ENCODE measurements around the gene TRAF1. TPM values are rescaled to one million over a fixed set of nuclear protein-coding genes. Genes with fewer than 3 reads are reported as not detected.

TRAF1 gene
- total and polyA plus RNA-seq, 2 donors (not counting 1 experiment from before 2014, with no cell fraction given): 12.2 to 19.5 TPM

DNA sequence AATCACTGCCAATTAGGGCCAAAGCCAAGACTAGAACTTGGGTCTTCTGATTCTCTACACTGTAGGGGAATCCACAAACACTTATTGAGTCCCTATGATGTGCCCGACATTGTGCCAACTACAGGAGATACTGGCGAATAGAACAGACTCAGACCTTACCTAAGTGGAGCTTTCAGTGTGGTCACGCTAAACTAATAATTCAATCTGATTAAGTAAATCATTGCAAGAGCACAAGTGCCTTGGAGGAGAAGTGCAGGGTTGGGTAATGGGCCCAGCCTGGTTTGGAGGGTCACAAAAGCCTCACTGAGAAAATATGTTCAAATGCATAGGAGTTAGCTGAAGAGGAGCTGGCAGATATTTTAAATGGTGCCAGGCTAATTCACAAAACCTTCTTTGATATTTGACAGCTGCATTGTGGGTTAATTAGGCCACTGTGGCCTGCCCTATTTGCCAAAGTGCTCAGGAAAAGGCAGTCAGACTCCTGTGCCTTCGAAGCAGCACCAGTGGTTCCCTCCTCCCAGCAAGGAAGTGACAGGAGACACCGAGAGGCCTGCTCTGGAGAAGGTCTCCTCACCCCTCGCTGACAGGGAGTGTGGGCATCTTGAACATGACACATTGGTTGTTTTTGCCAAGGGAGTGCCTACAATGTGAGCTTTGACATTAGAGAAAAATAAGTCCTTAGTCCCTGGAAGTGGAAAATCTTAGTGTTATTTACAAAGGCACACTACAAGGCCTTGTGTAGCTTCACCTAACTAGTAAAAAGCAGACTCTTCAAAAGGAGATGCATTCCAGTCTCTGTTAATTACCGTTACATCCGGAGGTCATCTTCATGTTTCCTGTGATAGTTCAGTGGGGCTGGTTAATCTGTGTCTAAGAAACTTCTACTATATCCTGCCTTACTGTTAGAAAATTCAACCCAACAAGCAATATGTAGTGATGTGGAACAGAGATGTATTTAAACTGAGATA, 24.1 kb upstream of the TRAF1 start:
- no peak overlapping the region for H3K4me3 ChIP-seq (ENCODE audit: control extremely low read depth in 1 of 5, extremely low read depth in 1 of 5, insufficient read depth in 1 of 5, low read depth in 2 of 5, low read length in 4 of 5)
- Mint-ChIP-seq H3K4me1 (peaks cover 3% of the 10 kb centered on the region), H3K27me3 (no peaks in the 10 kb centered on the region), H3K9me3 (ENCODE audit: insufficient read depth) (no peaks in the 10 kb centered on the region), H3K27ac (no peak overlapping the region), H3K4me3 (no peak overlapping the region)
- no peaks in the 10 kb centered on the region for H3K9me3 ChIP-seq (ENCODE audit: control extremely low read depth in 1 of 3, control insufficient read depth in 2 of 3, insufficient read depth in 1 of 3, low read length in 2 of 3)
- H3K79me2 ChIP-seq (ENCODE audit: control insufficient read depth, insufficient read depth, low read length): no peaks in the 10 kb centered on the region
- intact Hi-C loops (cut with micrococcal nuclease): no loop called here
- POLR2A ChIA-PET: no interaction called here
- TF ChIP-seq EZH2 (IDR thresholded peaks at IDR 0.05; ENCODE audit: borderline replicate concordance, insufficient read depth, low read depth, low read length, poor library complexity, severe bottlenecking): no peak
- TF ChIP-seq, protein P1, sequence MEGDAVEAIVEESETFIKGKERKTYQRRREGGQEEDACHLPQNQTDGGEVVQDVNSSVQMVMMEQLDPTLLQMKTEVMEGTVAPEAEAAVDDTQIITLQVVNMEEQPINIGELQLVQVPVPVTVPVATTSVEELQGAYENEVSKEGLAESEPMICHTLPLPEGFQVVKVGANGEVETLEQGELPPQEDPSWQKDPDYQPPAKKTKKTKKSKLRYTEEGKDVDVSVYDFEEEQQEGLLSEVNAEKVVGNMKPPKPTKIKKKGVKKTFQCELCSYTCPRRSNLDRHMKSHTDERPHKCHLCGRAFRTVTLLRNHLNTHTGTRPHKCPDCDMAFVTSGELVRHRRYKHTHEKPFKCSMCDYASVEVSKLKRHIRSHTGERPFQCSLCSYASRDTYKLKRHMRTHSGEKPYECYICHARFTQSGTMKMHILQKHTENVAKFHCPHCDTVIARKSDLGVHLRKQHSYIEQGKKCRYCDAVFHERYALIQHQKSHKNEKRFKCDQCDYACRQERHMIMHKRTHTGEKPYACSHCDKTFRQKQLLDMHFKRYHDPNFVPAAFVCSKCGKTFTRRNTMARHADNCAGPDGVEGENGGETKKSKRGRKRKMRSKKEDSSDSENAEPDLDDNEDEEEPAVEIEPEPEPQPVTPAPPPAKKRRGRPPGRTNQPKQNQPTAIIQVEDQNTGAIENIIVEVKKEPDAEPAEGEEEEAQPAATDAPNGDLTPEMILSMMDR (IDR thresholded peaks at IDR 0.05): no peak
- H3K9ac ChIP-seq (ENCODE audit: low read length): no peak overlapping the region
- CTCF ChIA-PET: interaction anchor here (0.7 to 0.8 kb wide), 3 partner anchors 9 to 433 kb away, joined by 3 read pairs; no protein-coding TSS in a partner anchor
- no peak overlapping the region for H3K4me2 ChIP-seq (replicated peaks; ENCODE audit: low read depth, low read length, poor library complexity, severe bottlenecking)
- no peaks in the 10 kb centered on the region for H4K20me1 ChIP-seq (ENCODE audit: control insufficient read depth, insufficient read depth, low read length, poor library complexity, severe bottlenecking)
- peaks cover 0 to 2% of the 10 kb centered on the region in 2 donors for H3K4me1 ChIP-seq (ENCODE audit: control insufficient read depth in 2 of 2, insufficient read depth in 2 of 2, low read length in 2 of 2)
- H3K36me3 ChIP-seq (replicated peaks in 1 of 2; ENCODE audit: control extremely low read depth in 1 of 2, control insufficient read depth in 1 of 2, extremely low read depth in 1 of 2, insufficient read depth in 2 of 2, low read length in 1 of 2): no peaks in the 10 kb centered on the region
- ATAC-seq (ENCODE audit: low read depth) (no peak), DNase-seq (no peak)
- WGBS (ENCODE audit: insufficient coverage): 57% methylated on average over 1 of the region's 8 CpGs
- no peak overlapping the region for H3K27ac ChIP-seq (ENCODE audit: low read length in 2 of 2)
- H3K27me3 ChIP-seq (replicated peaks in 1 of 4; ENCODE audit: control extremely low read depth in 1 of 4, control insufficient read depth in 3 of 4, insufficient read depth in 4 of 4, low read length in 3 of 4): no peaks in the 10 kb centered on the region
- no peak overlapping the region for H2AFZ ChIP-seq (ENCODE audit: insufficient read depth, low read depth, low read length, poor library complexity, severe bottlenecking)

DNA sequence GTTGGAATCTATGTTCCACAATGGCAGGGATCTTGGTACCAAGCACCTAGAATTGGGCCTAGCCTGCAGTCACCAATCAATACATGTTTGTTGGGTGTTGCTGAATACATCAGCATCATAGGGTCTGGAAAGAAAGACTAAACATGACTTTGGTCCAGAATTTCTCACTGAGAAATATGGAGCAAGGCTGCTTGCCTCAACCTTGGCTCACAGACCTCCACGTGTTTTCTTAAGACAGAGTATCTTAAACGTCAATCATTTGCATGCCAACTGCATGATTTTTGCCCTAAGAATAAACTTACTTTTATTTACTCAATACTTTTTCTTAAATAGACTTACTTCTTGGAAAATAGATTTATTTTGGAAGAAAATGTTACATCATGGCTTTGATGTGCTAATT, 22.7 kb upstream of the TRAF1 start:
- H3K27ac Mint-ChIP-seq: no peak overlapping the region
- Histone ChIP-seq H3K4me2 (replicated peaks; ENCODE audit: low read depth, low read length, poor library complexity, severe bottlenecking) (no peak overlapping the region), H3K27ac (ENCODE audit: low read length in 2 of 2) (no peak overlapping the region), H3K4me3 (ENCODE audit: control extremely low read depth in 1 of 5, extremely low read depth in 1 of 5, insufficient read depth in 1 of 5, low read depth in 2 of 5, low read length in 4 of 5) (no peak overlapping the region), H3K4me1 (ENCODE audit: control insufficient read depth in 2 of 2, insufficient read depth in 2 of 2, low read length in 2 of 2) (peaks cover 8 to 15% of the 10 kb centered on the region in 2 donors), H3K27me3 (replicated peaks in 1 of 4; ENCODE audit: control extremely low read depth in 1 of 4, control insufficient read depth in 3 of 4, insufficient read depth in 4 of 4, low read length in 3 of 4) (no peaks in the 10 kb centered on the region), H2AFZ (ENCODE audit: insufficient read depth, low read depth, low read length, poor library complexity, severe bottlenecking) (no peak overlapping the region), H4K20me1 (ENCODE audit: control insufficient read depth, insufficient read depth, low read length, poor library complexity, severe bottlenecking) (no peaks in the 10 kb centered on the region), H3K79me2 (ENCODE audit: control insufficient read depth, insufficient read depth, low read length) (no peaks in the 10 kb centered on the region), H3K36me3 (replicated peaks in 1 of 2; ENCODE audit: control extremely low read depth in 1 of 2, control insufficient read depth in 1 of 2, extremely low read depth in 1 of 2, insufficient read depth in 2 of 2, low read length in 1 of 2) (no peaks in the 10 kb centered on the region), H3K9ac (ENCODE audit: low read length) (no peak overlapping the region), H3K9me3 (ENCODE audit: control extremely low read depth in 1 of 3, control insufficient read depth in 2 of 3, insufficient read depth in 1 of 3, low read length in 2 of 3) (peaks cover 0 to 8% (median 3%) of the 10 kb centered on the region in 3 donors)
- peaks cover 3% of the 10 kb centered on the region for H3K9me3 Mint-ChIP-seq (ENCODE audit: insufficient read depth)
- POLR2A ChIA-PET: no interaction called here
- ATAC-seq (ENCODE audit: low read depth) (no peak), DNase-seq (no peak)
- intact Hi-C loops (cut with micrococcal nuclease): no loop called here
- H3K4me3 Mint-ChIP-seq: no peak overlapping the region
- no peaks in the 10 kb centered on the region for H3K27me3 Mint-ChIP-seq
- CTCF ChIA-PET: no interaction called here
- TF ChIP-seq, protein P1 (IDR thresholded peaks at IDR 0.05): no peak
- no peak for TF ChIP-seq EZH2 (IDR thresholded peaks at IDR 0.05; ENCODE audit: borderline replicate concordance, insufficient read depth, low read depth, low read length, poor library complexity, severe bottlenecking)
- no CpG with 5 or more reads among the region's 2 CpGs for WGBS (ENCODE audit: insufficient coverage)
- H3K4me1 Mint-ChIP-seq: peaks cover 12% of the 10 kb centered on the region

Measured in B cell (primary cell).